ENCODE results near the gene RALBP1.
A peak's percentile ranks its signal among the peaks of the same experiment; 100 is the strongest.

Gene RALBP1

GRCh38 chr18:9507565-9508088 is 32.3 kb downstream of the RALBP1 start:
- no peak for DNase-seq (ENCODE audit: low read depth, low spot score)

GRCh38 chr18:9508446-9509025 is 33.2 kb downstream of the RALBP1 start:
- no peak for DNase-seq (ENCODE audit: low read depth, low spot score)

DNA sequence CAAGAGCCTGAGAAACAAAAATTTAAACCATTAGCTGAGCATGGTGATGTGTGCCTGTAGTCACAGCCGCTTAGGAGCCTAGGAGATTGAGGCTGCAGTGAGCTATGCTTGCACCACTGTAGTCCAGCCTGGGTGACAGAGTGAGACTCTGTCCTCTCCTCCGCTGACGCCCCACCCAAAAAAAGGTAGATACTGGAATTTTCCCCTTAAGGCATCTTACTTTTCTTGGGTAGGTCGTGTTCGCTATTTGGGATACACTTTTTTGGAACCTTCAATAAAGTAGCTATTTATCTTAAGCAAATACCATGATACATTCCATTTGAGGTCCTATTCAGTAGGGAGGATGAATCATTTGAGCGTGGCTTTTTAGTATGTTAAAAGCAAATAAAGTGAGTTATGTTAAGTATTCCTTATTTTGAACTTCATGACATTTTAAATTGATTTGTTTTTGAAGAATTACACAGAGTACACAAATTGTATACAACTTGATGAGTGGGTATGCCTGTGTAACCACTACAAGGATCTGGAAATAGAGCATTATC is 38.7 kb downstream of the RALBP1 start:
- DNase-seq (ENCODE audit: low read depth, low spot score), result no peak

GRCh38 chr18:9516437-9517064 is 41.2 kb downstream of the RALBP1 start:
- peak; percentile 21 for DNase-seq (ENCODE audit: low read depth, low spot score)

- DNase-seq (ENCODE audit: low read depth, low spot score), result no peak
These were observed 42.6 kb downstream of the RALBP1 start for GRCh38 chr18:9517869-9518268.

DNA sequence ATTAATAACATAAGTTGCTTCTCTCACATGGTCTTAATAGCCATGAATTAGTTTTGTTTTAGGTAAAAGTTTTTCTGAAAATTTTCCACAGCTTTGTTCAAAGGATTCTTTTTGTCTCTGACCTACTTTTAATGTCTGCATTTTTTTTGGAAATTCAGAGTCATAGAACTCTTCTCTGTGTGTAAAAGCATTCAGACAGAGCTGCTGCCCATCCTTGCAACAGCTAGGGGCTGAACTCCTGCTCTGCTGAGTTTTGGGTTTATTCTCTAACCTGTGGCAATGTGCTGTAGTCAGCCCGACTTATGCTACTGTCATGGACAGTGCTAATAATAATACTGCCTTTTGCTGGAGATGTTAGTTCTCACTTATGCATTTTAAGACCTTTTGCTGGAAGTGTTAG is 44.1 kb downstream of the RALBP1 start:
- DNase-seq (ENCODE audit: low read depth, low spot score), result no peak

GRCh38 chr18:9520666-9521065 is 45.4 kb downstream of the RALBP1 start:
- no peak for DNase-seq (ENCODE audit: low read depth, low spot score)

DNA sequence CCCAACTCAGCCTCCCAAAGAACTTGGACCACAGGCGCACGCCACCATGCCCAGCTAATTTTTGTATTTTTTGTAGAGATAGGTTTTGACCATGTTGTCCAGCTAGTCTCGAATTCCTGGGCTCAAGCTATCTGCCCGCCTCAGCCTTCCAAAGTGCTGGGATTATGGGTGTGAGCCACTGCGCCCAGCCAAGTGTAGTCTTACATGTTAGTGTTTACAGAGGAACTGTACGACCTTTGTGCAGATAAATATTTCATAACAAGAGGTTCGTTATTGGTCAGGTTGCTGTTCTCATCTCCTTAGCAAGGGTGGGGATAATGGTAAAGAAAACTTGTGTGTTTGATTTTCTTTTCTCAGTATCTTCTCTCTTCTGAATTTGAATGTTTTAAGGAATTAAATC is 46.5 kb downstream of the RALBP1 start:
- no peak for DNase-seq (ENCODE audit: low read depth, low spot score)

DNA sequence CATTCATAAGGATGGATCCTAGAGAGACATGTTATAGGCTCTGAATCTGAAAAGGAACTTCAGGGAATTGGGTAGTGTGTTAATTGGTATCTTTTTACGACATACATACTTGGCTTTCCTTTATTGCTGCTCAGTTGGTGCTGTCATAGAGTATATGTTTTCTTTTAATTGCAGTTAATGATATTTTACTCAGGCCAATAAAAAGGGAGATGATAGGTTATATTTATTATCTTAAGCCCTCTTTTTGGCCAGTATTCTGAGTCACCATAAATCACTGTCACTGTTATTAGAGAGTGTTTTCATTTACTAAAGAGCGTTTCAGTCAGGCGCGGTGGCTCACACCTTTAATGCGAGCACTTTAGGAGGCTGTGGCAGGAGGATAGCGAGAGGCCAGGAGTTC is 47.6 kb downstream of the RALBP1 start:
- no peak for DNase-seq (ENCODE audit: low read depth, low spot score)

- DNase-seq (ENCODE audit: low read depth, low spot score), result no peak
These were observed 51.1 kb downstream of the RALBP1 start for GRCh38 chr18:9526458-9526857.

GRCh38 chr18:9530226-9531009 is 55.1 kb downstream of the RALBP1 start:
- DNase-seq (ENCODE audit: low read depth, low spot score), result no peak

DNA sequence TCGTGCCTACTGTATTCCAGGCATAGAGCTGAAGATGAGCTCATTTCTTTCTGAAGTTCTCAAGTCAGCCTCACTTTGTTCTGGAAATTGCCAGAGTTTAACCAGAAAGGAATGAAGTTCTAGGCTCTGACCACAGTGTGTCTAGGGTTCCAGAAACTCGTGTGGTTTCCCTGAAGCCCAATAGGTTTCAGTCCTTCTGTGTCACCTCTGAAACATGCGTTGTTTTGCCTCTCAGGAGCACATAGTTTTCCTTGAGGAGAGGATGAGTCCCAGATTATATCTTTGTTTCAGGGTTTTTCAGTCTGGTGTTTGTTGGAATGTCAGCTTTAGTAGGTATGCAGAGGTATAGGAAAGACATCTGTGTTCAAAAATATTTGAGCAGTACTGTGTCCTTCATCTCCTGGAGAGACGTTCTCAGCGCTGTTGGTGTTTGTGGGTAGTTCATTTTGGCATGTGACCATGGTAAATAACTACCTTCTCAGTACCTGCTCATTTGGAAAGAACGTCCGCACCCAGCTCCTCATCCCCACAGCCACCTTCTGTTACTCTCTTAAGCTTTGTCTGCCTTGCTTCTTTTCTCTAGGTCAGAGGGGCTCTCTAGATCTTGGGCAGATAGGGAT is 56.6 kb downstream of the RALBP1 start:
- no peak for DNase-seq (ENCODE audit: low read depth, low spot score)

DNA sequence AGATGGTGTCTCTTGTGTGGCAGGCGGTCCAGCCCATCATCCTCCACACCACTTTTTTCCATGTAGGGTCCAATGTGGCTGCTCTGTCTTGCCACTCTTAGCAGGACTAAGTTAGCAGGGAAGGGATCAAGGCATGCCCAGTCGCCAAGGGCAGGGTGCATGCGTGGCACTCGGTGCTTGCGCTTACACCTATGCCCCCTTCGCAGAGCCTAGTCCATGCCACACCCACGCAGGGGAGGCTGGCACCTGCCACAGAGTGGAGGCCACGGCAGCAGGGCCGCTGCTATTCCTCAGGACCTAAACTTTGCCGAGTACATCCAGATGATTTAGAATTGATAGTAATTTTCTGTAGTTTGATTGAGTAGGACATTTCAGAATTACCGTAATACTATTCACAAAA is 59.5 kb downstream of the RALBP1 start:
- DNase-seq (ENCODE audit: low read depth, low spot score), result no peak

GRCh38 chr18:9535430-9535991 is 60.2 kb downstream of the RALBP1 start:
- DNase-seq (ENCODE audit: low read depth, low spot score), result peak; percentile 83

DNA sequence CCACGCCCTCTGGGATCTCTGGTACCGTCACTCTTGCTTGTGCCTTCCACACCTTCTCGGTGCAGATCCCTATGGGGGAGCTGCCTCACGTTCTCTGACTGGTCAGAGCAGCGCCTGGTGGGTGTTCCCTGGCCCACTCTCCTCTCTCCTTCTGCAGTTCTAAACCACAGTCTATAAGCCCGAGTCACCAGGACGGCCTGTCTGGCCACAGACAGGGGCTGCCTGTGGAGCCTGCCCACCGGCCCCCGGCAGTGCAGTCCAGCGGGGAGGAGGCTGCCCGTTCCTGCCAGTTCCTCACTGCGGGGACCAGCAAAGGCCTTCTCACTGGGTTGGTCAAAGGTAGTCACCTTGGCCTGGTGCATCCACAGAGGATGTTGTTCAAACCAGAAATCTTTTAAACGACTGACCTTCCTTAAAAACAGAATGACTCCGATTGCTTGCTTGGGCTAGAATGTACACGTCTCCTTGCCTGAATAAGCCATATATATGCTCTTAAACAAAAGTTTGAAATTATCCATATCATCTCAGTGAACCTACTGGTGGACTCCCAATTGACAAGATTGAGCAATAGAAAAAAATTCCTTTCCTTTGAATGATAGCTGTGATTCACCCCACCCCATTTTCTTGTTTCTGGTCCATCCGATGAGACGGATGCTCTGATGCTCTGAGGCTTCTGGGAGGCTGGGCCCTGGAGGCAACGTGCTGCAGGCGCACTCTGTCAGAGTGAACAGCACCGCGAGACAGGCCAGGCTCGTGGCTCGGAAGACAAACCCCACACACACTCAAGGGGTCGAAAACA is 61.2 kb downstream of the RALBP1 start:
- no peak for DNase-seq (ENCODE audit: low read depth, low spot score)

DNA sequence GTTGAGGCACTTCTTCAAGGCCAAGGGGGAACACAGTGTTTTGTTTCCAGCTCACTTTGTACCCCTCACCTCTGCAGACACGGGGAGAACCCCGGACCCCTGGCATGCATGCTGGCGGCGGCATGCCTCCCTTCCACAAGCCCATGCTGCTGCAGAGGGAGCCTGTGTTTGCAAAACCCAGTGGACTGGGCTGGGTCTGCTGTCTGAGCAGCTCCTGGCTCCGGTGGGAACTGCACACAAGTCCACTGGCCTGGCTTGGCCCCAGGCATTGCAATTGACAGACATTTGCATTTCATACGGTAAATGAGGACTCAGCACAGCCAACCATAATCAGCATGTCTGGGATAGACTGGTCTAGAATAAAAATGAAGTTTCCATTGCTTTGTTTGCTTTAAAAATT is 62.4 kb downstream of the RALBP1 start:
- DNase-seq (ENCODE audit: low read depth, low spot score), result no peak

DNA sequence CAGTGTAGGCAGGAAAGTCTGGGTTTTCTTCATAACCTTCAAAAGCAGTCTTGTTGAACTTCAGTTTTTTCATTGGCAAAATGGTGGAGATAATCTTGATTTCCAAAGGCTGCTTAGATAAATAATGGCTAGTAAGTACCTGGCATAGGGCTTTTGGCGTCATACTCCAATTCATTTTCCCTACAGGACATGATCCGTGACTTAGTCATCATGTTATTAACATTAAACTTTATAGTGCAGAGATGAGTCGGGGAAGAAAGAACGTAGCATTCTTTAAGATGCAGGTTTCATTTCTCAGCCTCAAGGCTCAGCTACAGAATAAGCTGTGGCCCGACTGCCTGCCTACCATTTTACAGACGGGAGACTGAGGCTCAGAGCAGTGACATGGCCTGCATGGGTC is 64.0 kb downstream of the RALBP1 start:
- no peak for DNase-seq (ENCODE audit: low read depth, low spot score)

DNA sequence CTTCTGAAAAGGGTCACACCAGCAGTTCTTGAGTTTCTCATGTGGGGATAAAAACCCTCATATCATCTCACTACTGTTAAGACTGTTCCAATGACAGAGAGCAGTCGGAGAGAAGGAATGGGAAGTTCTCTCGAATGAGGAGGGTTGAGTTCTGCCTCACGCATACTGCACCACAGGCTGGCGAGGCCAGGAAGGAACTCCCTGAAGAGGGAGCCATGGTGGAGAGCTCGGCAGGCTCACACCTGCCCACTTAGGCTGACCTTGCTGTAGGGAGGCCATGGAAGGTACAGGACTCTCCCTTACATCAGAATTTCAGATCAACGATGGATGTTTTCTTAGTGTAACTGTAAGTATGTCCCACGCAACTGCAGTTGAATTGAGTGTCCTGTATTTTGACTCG is 64.6 kb downstream of the RALBP1 start:
- DNase-seq (ENCODE audit: low read depth, low spot score), result no peak

- no peak for DNase-seq (ENCODE audit: low read depth, low spot score)
These were observed 67.6 kb downstream of the RALBP1 start for GRCh38 chr18:9542924-9543323.

- no peak for DNase-seq (ENCODE audit: low read depth, low spot score)
These were observed 69.7 kb downstream of the RALBP1 start for GRCh38 chr18:9545029-9545428.

GRCh38 chr18:9546468-9546867 is 71.2 kb downstream of the RALBP1 start:
- DNase-seq (ENCODE audit: low read depth, low spot score), result no peak
